ENCODE measurements around the gene NBAS. TPM values are rescaled to one million over a fixed set of nuclear protein-coding genes. Genes with fewer than 3 reads are reported as not detected.

The NBAS gene
- total RNA-seq, 1 experiment from 2014 or later: 32.5 TPM

DNA sequence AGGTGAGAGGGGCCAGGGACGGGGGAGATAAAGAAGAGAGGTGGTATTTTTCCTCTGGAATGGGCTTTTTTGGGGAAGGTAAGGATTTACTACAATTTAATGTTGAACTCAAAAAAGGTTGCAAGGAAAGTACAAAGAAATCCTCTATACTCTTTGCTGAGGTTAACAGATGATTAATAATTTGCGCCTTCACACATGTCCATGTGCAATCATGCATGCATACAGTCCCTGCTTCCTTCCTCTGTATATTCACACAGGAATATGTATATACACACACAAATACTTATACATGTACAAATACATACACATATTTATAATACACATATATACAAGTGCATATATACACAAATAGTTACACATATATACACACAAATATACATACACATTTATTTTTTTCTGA lies 193.4 kb downstream of the NBAS start:
- no peaks in the 10 kb centered on the region for H3K79me2 ChIP-seq (ENCODE audit: insufficient read depth, low read length)
- H4K20me1 ChIP-seq (ENCODE audit: control insufficient read depth, insufficient read depth, insufficient read length): no peaks in the 10 kb centered on the region
- H2AFZ ChIP-seq (ENCODE audit: low read length): no peak overlapping the region
- peaks cover 10% of the 10 kb centered on the region; the same call in 1 of the 2 replicates for H3K4me1 ChIP-seq (ENCODE audit: insufficient read depth, low read length)
- Mint-ChIP-seq H3K9me3 (no peaks in the 10 kb centered on the region), H3K4me3 (no peak overlapping the region), H3K27ac (peak overlapping the region in 1 of 3 experiments; percentile 60; a peak in 2 of 7 replicates), H3K36me3 (ENCODE audit: insufficient read depth in 1 of 3, low read depth in 3 of 3) (peaks cover 3 to 6% (median 6%) of the 10 kb centered on the region in 3 experiments; a peak in 4 of 7 replicates), H3K27me3 (ENCODE audit: low read depth) (no peaks in the 10 kb centered on the region), H3K4me1 (peaks cover 21 to 25% of the 10 kb centered on the region in 2 experiments)
- no peak overlapping the region for H4K91ac ChIP-seq (ENCODE audit: insufficient read length, low read depth, low read length)
- WGBS (ENCODE audit: extremely low coverage, insufficient read length, low lambda C conversion rate): no CpG with 5 or more reads among the region's 2 CpGs
- H4K5ac ChIP-seq (ENCODE audit: insufficient read length, low read depth, low read length): no peak overlapping the region
- no peak overlapping the region for H3T11ph ChIP-seq (ENCODE audit: low read length)
- H2BK20ac ChIP-seq (ENCODE audit: low read depth, low read length, poor library complexity, severe bottlenecking): no peak overlapping the region
- H2BK12ac ChIP-seq (ENCODE audit: insufficient read length, low read depth, low read length): no peak overlapping the region
- DNase-seq: no peak
- H3K56ac ChIP-seq (ENCODE audit: insufficient read length, low read depth, low read length): no peak overlapping the region
- H3K9me3 ChIP-seq (ENCODE audit: control insufficient read depth, low read depth, low read length): no peaks in the 10 kb centered on the region
- no peak overlapping the region for H4K8ac ChIP-seq (replicated peaks; ENCODE audit: insufficient read length, low read depth, low read length)
- no peak overlapping the region for H2BK15ac ChIP-seq (ENCODE audit: low read depth, low read length)
- H3K4ac ChIP-seq (ENCODE audit: low read depth, low read length): no peak overlapping the region
- H3K18ac ChIP-seq (ENCODE audit: insufficient read length, low read depth, low read length): no peak overlapping the region
- H3K23me2 ChIP-seq (ENCODE audit: insufficient read length, low read depth, low read length, poor library complexity, severe bottlenecking): no peaks in the 10 kb centered on the region
- TF ChIP-seq CTCF (conservative IDR thresholded peaks at IDR 0.05): no peak
- no peak overlapping the region for H3K23ac ChIP-seq (ENCODE audit: insufficient read length, low read depth, low read length)
- no peaks in the 10 kb centered on the region for H3K79me1 ChIP-seq (ENCODE audit: insufficient read depth, low read depth, low read length, poor library complexity, severe bottlenecking)
- no peak overlapping the region for H2BK120ac ChIP-seq (ENCODE audit: low read depth, low read length, poor library complexity, severe bottlenecking)
- H3K14ac ChIP-seq (ENCODE audit: insufficient read depth, low read length): no peak overlapping the region
- H3K4me2 ChIP-seq (ENCODE audit: insufficient read depth, insufficient read length, low read length): no peak overlapping the region
- H3K27ac ChIP-seq (ENCODE audit: insufficient read length, low read depth, low read length): no peak overlapping the region
- no peak overlapping the region for H3K9ac ChIP-seq (ENCODE audit: extremely low read depth, insufficient read length, low read length)
- no peaks in the 10 kb centered on the region for H3K27me3 ChIP-seq (ENCODE audit: insufficient read depth, low read length)
- H2AK5ac ChIP-seq (ENCODE audit: insufficient read length, low read length): no peak overlapping the region
- no peak overlapping the region for H2BK5ac ChIP-seq (ENCODE audit: insufficient read length, low read length)
